Smooth muscle cell (in vitro differentiated cells): ENCODE data around the gene AP5Z1. TPM values are rescaled to one million over a fixed set of nuclear protein-coding genes. Genes with fewer than 3 reads are reported as not detected.

ENCODE experiments used
- DNase-seq: peaks from one replicate; lab custom pipeline; 2025; ENCODE audit not compliant: unreplicated experiment; lab: John Stamatoyannopoulos, UW
- H2AFZ ChIP-seq: fragments of 200-600 bp; sonication (generic); 2 replicates; pipeline ENCODE4 v1.6.0; 2016; ENCODE audit warnings: antibody characterized with exemption, low read depth, mild to moderate bottlenecking
- H3F3A ChIP-seq: fragments of 200-600 bp; sonication (generic); 2 replicates; pipeline ENCODE4 v1.6.0; 2017; ENCODE audit warnings: antibody characterized with exemption, low read depth
- H3K27ac ChIP-seq: fragments of 200-600 bp; sonication (generic); 2 replicates; pipeline ENCODE4 v1.5.1; 2016; ENCODE audit warnings: low read depth, mild to moderate bottlenecking
- H3K27me3 ChIP-seq: fragments of 200-600 bp; sonication (generic); 2 replicates; pipeline ENCODE4 v1.6.1; 2016; ENCODE audit warnings: low read depth, mild to moderate bottlenecking
- H3K36me3 ChIP-seq: fragments of 200-600 bp; sonication (generic); 2 replicates; pipeline ENCODE4 v1.5.1; 2016; ENCODE audit warnings: low read depth
- H3K4me1 ChIP-seq: fragments of 200-600 bp; sonication (generic); 2 replicates; pipeline ENCODE4 v1.5.1; 2016; ENCODE audit warnings: low read depth
- H3K4me2 ChIP-seq: fragments of 200-600 bp; sonication (generic); 2 replicates; pipeline ENCODE4 v1.6.0; 2016; ENCODE audit warnings: mild to moderate bottlenecking
- H3K4me3 ChIP-seq: fragments of 200-600 bp; sonication (generic); 2 replicates; pipeline ENCODE4 v1.5.1; 2016; ENCODE audit warnings: mild to moderate bottlenecking
- H3K79me2 ChIP-seq: fragments of 200-600 bp; sonication (generic); 2 replicates; pipeline ENCODE4 v1.6.0; 2016; ENCODE audit warnings: low read depth, mild to moderate bottlenecking
- H3K9ac ChIP-seq: fragments of 200-600 bp; sonication (generic); 2 replicates; pipeline ENCODE4 v1.6.0; 2016; ENCODE audit warnings: low read depth
- H3K9me3 ChIP-seq: fragments of 200-600 bp; sonication (generic); replicated peaks from 2 replicates; pipeline ENCODE4 v1.5.1; 2016; ENCODE audit warnings: low read depth
- H4K20me1 ChIP-seq: fragments of 200-600 bp; sonication (generic); 2 replicates; pipeline ENCODE4 v1.6.0; 2016; ENCODE audit warnings: low read depth
- WGBS: methylation state at CpG from one replicate; pipeline ENCODE4 v1.1.7; 2016; ENCODE audit warnings: low lambda C conversion rate; 5-methylcytosine and 5-hydroxymethylcytosine counted together
- polyA plus RNA-seq: library from polyadenylated mRNA; unstranded; fragments of >200 nt; fragmentation: Nextera tagmentation; extraction: Ambion mirVana; gene quantifications from 2 replicates; pipeline ENCODE4 v1.2.1, GENCODE V29; 2016
- total RNA-seq: library from RNA; depleted of rRNA; stranded (reverse); fragments of >200 nt; gene quantifications from 2 replicates; pipeline ENCODE4 v1.2.3, GENCODE V29; 2014
- TF ChIP-seq, protein P1 (sequence below): fragments of 200-600 bp; sonication (generic); IDR thresholded peaks from 2 replicates; pipeline ENCODE4 v1.5.1; 2017; ENCODE audit warnings: borderline replicate concordance, mild to moderate bottlenecking, antibody characterized with exemption; ENCODE audit not compliant: insufficient read depth, poor library complexity, severe bottlenecking

AP5Z1 gene
- total and polyA plus RNA-seq, 2 experiments from 2014 or later = 16.6 to 37.6 TPM

DNA sequence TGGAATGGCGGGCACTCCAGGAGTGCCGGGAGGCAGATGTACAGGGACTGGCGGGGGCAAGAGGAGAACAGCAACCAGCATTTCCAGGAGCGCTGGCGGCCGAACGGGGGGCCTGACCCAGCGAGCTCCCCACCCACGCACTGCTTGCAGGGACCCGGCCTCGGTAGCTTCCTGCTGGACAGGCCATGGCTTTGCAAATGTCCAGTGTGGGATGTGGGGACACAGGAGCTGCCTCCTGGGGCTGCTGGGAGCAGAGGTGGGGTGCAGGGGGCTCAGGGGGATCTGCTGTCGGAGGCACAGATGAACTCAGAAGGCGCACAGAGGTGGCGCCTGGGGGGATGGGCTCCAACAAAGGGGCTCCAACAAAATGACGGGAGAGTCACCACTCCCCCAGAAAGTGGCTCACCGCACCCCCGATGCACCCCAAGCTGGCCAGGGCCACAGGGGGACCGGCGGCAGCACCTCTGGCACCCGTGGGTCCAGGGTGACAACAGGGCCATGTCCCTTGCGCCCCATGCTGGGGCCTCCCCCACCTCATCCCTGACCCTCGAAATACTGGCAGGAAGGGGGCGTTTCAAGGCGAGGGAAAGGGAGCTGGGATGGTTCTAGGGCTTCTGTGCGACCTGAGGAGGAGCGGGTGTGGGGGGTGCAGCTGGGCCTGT, 41.1 kb downstream of the AP5Z1 start:
- Histone ChIP-seq H3K27me3 (no peaks in the 10 kb centered on the region), H3K9ac (no peak overlapping the region)

DNA sequence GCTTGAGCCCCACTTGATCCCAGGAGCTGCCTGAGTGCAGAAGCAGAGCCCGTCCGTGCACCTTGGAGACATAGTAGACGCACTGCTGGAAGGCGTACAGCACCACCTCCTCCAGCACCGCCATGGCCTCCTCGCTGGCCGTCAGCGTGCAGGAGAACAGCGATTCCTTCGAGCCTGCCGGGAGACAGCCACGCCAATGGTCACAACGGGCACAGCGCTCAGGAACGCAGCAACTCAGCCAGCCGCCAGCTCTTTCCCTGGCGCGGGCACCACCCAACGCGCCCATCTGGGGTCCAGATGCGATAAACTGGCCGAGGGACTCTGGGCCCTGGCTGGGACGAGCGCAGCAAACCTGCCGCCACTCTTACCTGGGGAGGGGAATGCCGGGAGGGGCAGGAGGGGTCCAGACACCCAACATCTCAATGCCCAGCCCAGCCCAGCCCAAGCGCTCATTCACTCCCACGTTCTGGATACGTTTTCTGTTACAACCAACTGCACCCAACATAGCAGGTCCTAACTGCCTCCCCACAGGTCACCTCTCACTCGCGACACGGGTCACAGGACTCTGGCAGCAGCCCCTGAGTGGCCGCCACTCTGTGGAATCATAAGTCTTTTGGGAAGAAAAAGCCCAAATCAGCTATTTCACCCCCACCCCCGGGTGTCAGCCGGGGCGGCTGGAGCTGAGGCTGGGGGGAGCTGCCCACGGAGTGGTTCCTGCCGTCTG, 41.9 kb downstream of the AP5Z1 start:
- DNase-seq = no peak
- TF ChIP-seq, protein P1, sequence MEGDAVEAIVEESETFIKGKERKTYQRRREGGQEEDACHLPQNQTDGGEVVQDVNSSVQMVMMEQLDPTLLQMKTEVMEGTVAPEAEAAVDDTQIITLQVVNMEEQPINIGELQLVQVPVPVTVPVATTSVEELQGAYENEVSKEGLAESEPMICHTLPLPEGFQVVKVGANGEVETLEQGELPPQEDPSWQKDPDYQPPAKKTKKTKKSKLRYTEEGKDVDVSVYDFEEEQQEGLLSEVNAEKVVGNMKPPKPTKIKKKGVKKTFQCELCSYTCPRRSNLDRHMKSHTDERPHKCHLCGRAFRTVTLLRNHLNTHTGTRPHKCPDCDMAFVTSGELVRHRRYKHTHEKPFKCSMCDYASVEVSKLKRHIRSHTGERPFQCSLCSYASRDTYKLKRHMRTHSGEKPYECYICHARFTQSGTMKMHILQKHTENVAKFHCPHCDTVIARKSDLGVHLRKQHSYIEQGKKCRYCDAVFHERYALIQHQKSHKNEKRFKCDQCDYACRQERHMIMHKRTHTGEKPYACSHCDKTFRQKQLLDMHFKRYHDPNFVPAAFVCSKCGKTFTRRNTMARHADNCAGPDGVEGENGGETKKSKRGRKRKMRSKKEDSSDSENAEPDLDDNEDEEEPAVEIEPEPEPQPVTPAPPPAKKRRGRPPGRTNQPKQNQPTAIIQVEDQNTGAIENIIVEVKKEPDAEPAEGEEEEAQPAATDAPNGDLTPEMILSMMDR = no peak
- no peaks in the 10 kb centered on the region for H3K36me3 ChIP-seq
- H3K27me3 ChIP-seq = no peaks in the 10 kb centered on the region
- H3K9me3 ChIP-seq = no peaks in the 10 kb centered on the region
- H3K4me3 ChIP-seq = no peak overlapping the region
- no peak overlapping the region for H2AFZ ChIP-seq
- no peak overlapping the region for H3K27ac ChIP-seq
- no peaks in the 10 kb centered on the region for H3K79me2 ChIP-seq
- no peaks in the 10 kb centered on the region for H3F3A ChIP-seq
- H3K9ac ChIP-seq = no peak overlapping the region
- H3K4me1 ChIP-seq = no peaks in the 10 kb centered on the region
- H3K4me2 ChIP-seq = no peak overlapping the region
- 97% methylated on average over 37 of the region's 38 CpGs for WGBS
- H4K20me1 ChIP-seq = no peaks in the 10 kb centered on the region

More for the DNA sequence above, 41.1 kb downstream of the AP5Z1 start:
- TF ChIP-seq, protein P1 = no peak
- Histone ChIP-seq H4K20me1 (no peaks in the 10 kb centered on the region), H3K4me1 (no peaks in the 10 kb centered on the region), H3F3A (no peaks in the 10 kb centered on the region), H3K27ac (no peak overlapping the region), H2AFZ (no peak overlapping the region), H3K36me3 (no peaks in the 10 kb centered on the region), H3K9me3 (no peaks in the 10 kb centered on the region), H3K4me3 (no peak overlapping the region), H3K4me2 (no peak overlapping the region), H3K79me2 (no peaks in the 10 kb centered on the region)
- 96% methylated on average over 25 of the region's 26 CpGs for WGBS
- DNase-seq = no peak

DNA sequence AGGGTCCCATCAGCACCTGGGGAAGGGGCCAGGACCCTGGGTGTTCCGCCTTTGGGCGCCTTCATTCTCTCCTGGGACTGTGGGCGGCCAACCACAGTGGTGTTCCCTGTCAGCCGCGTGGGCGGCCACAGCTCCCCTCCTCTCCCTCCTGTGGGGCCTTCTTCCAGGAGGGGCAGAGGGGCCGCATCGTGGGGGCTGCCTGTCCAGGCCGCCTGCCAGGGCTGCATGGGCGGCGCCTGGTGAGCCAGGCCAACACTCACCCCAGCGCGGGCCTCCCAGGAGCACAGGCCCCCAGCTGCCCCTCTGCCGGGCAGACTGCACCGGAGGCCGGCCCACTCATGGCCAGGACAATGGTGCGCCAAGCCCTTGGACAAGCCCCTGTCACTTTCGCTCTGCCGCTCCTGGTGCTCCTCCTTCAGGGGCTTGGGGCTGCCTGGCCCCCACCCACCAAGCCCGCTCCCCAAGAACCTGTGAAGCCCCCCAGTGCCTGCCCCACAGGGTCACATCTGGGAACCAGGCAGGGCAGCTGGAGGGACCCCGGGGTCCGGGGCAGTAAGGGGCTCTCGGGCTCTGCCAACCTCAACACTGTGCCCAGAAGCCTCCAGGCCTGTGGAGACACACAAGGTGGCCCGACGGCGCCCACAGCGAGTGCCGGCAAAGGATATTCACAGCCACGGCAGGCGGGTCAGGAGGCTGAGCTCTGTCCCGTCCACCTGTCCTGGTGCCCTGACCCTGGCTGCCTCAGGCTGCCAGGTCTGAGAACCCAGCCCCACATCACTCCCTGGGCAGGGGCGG, 42.8 kb downstream of the AP5Z1 start:
- Histone ChIP-seq H3F3A (no peaks in the 10 kb centered on the region), H3K4me3 (no peak overlapping the region), H4K20me1 (no peaks in the 10 kb centered on the region), H3K4me1 (no peaks in the 10 kb centered on the region), H3K27me3 (no peaks in the 10 kb centered on the region), H3K27ac (no peak overlapping the region), H3K79me2 (no peaks in the 10 kb centered on the region), H3K4me2 (no peak overlapping the region), H3K9me3 (no peaks in the 10 kb centered on the region), H3K36me3 (no peaks in the 10 kb centered on the region), H3K9ac (no peak overlapping the region), H2AFZ (no peak overlapping the region)
- TF ChIP-seq, protein P1 = no peak
- DNase-seq = no peak
- WGBS = 94% methylated on average over 32 of the region's 32 CpGs
